ENCODE data around the gene ZNF420.

The ZNF420 gene

DNA sequence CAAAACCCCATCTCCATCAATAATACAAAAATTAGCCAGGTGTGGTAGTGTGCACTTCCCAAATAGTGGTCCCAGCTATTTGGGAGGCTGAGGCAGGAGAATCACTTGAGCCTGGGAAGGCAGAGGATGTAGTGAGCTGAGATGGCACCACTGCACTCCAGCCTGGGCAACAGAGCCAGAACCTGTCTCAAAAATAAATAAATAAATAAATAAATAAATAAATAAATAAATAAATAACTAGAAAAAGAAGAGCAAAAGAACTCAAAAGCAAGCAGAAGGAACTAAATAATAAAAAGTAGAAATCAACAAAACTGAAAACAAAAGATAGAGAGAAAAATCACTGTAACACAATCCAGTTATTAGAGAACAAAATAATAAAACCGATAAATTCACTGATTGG, 81.9 kb downstream of the ZNF420 start:
- no peak for DNase-seq

DNA sequence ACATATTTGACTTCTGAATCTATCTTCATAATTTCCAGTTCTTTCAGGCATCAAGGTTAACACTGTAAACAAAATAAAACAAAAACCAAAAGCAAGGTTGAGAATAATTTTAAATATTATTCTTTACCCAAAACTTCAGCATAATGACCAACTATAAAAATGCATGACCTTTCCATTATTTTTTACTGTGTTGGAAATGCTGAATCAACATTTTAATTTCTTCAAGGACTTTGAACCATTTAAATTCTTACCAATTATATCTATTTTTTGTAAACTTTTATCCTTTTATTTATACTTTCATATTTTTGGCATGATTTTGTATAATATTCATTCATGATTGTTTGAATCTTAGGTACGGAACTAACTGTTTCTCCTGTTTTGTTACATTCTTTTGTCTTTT, 87.4 kb downstream of the ZNF420 start:
- no peak for DNase-seq

GRCh38 chr19:37172368-37173366, 94.4 kb downstream of the ZNF420 start, which contains the start of gene ZNF585A:
TSS of gene ZNF585A (minus strand) at chr19:37172695. CDS start at chr19:37169910, 2,785 bp downstream.
- DNase-seq, result peak; percentile 97

Measured in NCI-H146 (cell line).